SU-DHL-6 (cell line): ENCODE measurements around the gene CARD14.

Experiments used
- CTCF ChIP-seq: fragments of 200-600 bp; sonication (generic); IDR thresholded peaks from one replicate; pipeline ENCODE4 v1.5.1; 2017; ENCODE audit warnings: antibody characterized with exemption, mild to moderate bottlenecking, low read length, moderate library complexity; ENCODE audit not compliant: insufficient read depth, poor library complexity, severe bottlenecking
- EZH2phosphoT487 ChIP-seq: fragments of 200-600 bp; sonication (generic), shearing (Covaris generic); conservative IDR thresholded peaks from 2 replicates; pipeline ENCODE4 v1.6.1; 2018; ENCODE audit warnings: mild to moderate bottlenecking, antibody characterized with exemption, low read length, moderate library complexity, mixed read lengths

- TF ChIP-seq EZH2phosphoT487, result no peak
- TF ChIP-seq CTCF, result no peak
Observed at GRCh38 chr17:80209765-80210164, 39.9 kb downstream of the CARD14 start.
